Esophagus squamous epithelium (tissue), 5 donors: ENCODE data around the gene CCDC102A. TPM values are rescaled to one million over a fixed set of nuclear protein-coding genes. Genes with fewer than 3 reads are reported as not detected.

Source experiments
- DNase-seq: peaks from one replicate; lab custom pipeline; 2025; lab: John Stamatoyannopoulos, UW
- H3K27ac ChIP-seq, 4 donors: fragments of 200-600 bp; sonication (generic); one replicate each; pipeline ENCODE4 v1.5.1; 2016 to 2019; ENCODE audit warnings: mild to moderate bottlenecking in 1 of 4
- H3K27me3 ChIP-seq, 4 donors: fragments of 200-600 bp; sonication (generic); 1 replicate in 3 of 4; 2 replicates in 1 of 4; pipeline versions ENCODE4 v1.5.1 to v1.6.0; 2017 to 2021; ENCODE audit warnings: antibody characterized with exemption in 1 of 4
- H3K36me3 ChIP-seq, 3 donors: fragments of 200-600 bp; sonication (generic); one replicate each; pipeline ENCODE4 v1.5.1; 2016 to 2019
- H3K4me1 ChIP-seq, 3 donors: fragments of 200-600 bp; sonication (generic); one replicate each; pipeline ENCODE4 v1.5.1; 2017 to 2019
- H3K4me3 ChIP-seq, 4 donors: fragments of 200-600 bp; sonication (generic); 1 replicate in 3 of 4; 2 replicates in 1 of 4; pipeline ENCODE4 v1.5.1; 2016 to 2019; ENCODE audit warnings: mild to moderate bottlenecking in 2 of 4, moderate library complexity in 1 of 4
- H3K9me3 ChIP-seq, 3 donors: fragments of 200-600 bp; sonication (generic); one replicate each; pipeline ENCODE4 v1.5.1; 2016 to 2019
- POLR2A ChIP-seq, 4 donors: fragments of 450-650 bp; IDR thresholded peaks; one replicate each; pipeline ENCODE4 v1.6.1; 2017; ENCODE audit warnings: antibody characterized with exemption in 4 of 4, mild to moderate bottlenecking in 4 of 4, moderate library complexity in 3 of 4
- WGBS, 2 donors: methylation state at CpG; one replicate each; pipeline ENCODE4 v1.1.5; 2018; 5-methylcytosine and 5-hydroxymethylcytosine counted together
- intact Hi-C: fragments of 100-400 bp; cut with DNase I; formaldehyde crosslinking; loops from one replicate; pipeline ENCODE4 v1.15.0; 2022
- total RNA-seq, 4 donors: library from RNA; depleted of rRNA; stranded (reverse); fragments of >200 nt; gene quantifications; one replicate each; pipeline ENCODE4 v1.1.0, GENCODE V29; 2016
- TF ChIP-seq, protein P1 (sequence below), 6 experiments: fragments of 450-650 bp in 4 of 6; fragments of 200-600 bp in 2 of 6; sonication (generic) in 2 of 6; IDR thresholded peaks; one replicate each; pipeline ENCODE4 v1.5.1; 2016 to 2019; ENCODE audit warnings: antibody characterized with exemption in 6 of 6, mild to moderate bottlenecking in 4 of 6, moderate library complexity in 4 of 6
- donor health status: DM: yes; HTN: yes; CAD: no.

The CCDC102A gene
- total RNA-seq, 4 donors from 2014 or later, result 3.5 to 10.9 (median 6.9) TPM

GRCh38 chr16:57577691-57578224 is 41.4 kb upstream of the CCDC102A start:
- TF ChIP-seq, protein P1, sequence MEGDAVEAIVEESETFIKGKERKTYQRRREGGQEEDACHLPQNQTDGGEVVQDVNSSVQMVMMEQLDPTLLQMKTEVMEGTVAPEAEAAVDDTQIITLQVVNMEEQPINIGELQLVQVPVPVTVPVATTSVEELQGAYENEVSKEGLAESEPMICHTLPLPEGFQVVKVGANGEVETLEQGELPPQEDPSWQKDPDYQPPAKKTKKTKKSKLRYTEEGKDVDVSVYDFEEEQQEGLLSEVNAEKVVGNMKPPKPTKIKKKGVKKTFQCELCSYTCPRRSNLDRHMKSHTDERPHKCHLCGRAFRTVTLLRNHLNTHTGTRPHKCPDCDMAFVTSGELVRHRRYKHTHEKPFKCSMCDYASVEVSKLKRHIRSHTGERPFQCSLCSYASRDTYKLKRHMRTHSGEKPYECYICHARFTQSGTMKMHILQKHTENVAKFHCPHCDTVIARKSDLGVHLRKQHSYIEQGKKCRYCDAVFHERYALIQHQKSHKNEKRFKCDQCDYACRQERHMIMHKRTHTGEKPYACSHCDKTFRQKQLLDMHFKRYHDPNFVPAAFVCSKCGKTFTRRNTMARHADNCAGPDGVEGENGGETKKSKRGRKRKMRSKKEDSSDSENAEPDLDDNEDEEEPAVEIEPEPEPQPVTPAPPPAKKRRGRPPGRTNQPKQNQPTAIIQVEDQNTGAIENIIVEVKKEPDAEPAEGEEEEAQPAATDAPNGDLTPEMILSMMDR (IDR thresholded peaks at IDR 0.05), result no peak
- TF ChIP-seq POLR2A (IDR thresholded peaks at IDR 0.05), result no peak
- Histone ChIP-seq H3K4me1 (peaks cover 0 to 7% (median 3%) of the 10 kb centered on the region in 3 donors), H3K27me3 (peaks cover 0 to 25% (median 0%) of the 10 kb centered on the region in 4 donors), H3K4me3 (no peak overlapping the region), H3K36me3 (no peaks in the 10 kb centered on the region), H3K9me3 (no peaks in the 10 kb centered on the region), H3K27ac (no peak overlapping the region)
- intact Hi-C loops, result no loop called here
- 42 to 86% methylated on average over 1 to 2 of the region's 4 CpGs for WGBS, 2 donors
- DNase-seq, result no peak

- no peak overlapping the region for H3K27ac ChIP-seq
- no peaks in the 10 kb centered on the region for H3K36me3 ChIP-seq
- intact Hi-C loops, result no loop called here
- no peaks in the 10 kb centered on the region for H3K9me3 ChIP-seq
- TF ChIP-seq, protein P1 (IDR thresholded peaks at IDR 0.05), result no peak
- no peak for TF ChIP-seq POLR2A (IDR thresholded peaks at IDR 0.05)
- no peak for DNase-seq
- 85 to 94% methylated on average over 6 of the region's 6 CpGs for WGBS, 2 donors
- peaks cover 0 to 23% (median 0%) of the 10 kb centered on the region in 4 donors for H3K27me3 ChIP-seq
- H3K4me3 ChIP-seq, result no peak overlapping the region
- peaks cover 0 to 7% (median 3%) of the 10 kb centered on the region in 3 donors for H3K4me1 ChIP-seq
Observed at GRCh38 chr16:57577214-57577613, 40.8 kb upstream of the CCDC102A start.

DNA sequence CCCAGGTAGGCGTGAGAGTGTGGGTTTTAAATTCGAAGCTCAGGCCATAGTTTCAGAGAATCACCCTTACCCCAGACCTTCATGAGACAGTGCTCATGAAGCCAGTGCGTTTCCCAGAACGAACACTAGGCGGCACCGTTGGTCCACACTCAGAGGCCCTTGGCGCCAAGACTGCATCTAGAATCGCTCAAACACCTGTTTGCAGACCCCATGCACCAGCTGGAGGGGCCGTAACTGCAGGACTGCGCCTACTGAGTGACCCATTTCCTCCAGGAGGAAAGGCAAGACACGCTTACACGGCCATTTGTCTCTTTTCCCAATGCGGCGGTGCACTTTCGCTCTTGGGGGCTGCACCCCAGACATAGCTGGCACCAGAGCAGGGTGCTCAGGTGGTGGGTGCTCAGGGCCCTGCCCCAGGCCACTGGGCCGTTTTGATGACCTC is 40.1 kb upstream of the CCDC102A start:
- DNase-seq, result no peak
- peaks cover 0 to 7% (median 3%) of the 10 kb centered on the region in 3 donors for H3K4me1 ChIP-seq
- H3K27me3 ChIP-seq, result peaks cover 0 to 22% (median 0%) of the 10 kb centered on the region in 4 donors
- intact Hi-C loops, result no loop called here
- H3K36me3 ChIP-seq, result no peaks in the 10 kb centered on the region
- WGBS, 2 donors, result 2 to 7% methylated on average over 7 to 12 of the region's 16 CpGs
- H3K4me3 ChIP-seq, result no peak overlapping the region
- H3K9me3 ChIP-seq, result no peaks in the 10 kb centered on the region
- no peak for TF ChIP-seq POLR2A (IDR thresholded peaks at IDR 0.05)
- TF ChIP-seq, protein P1 (IDR thresholded peaks at IDR 0.05), result peak; percentile 77 to 97 (median 92)
- H3K27ac ChIP-seq, result no peak overlapping the region

GRCh38 chr16:57575468-57576277 is 39.3 kb upstream of the CCDC102A start:
- WGBS, 2 donors, result 94 to 100% methylated on average over 3 to 5 of the region's 16 CpGs
- Histone ChIP-seq H3K27me3 (peaks cover 0 to 30% (median 0%) of the 10 kb centered on the region in 4 donors), H3K4me3 (no peak overlapping the region), H3K27ac (no peak overlapping the region), H3K4me1 (peaks cover 0 to 7% (median 3%) of the 10 kb centered on the region in 3 donors), H3K9me3 (no peaks in the 10 kb centered on the region), H3K36me3 (no peaks in the 10 kb centered on the region)
- TF ChIP-seq POLR2A (IDR thresholded peaks at IDR 0.05), result no peak
- TF ChIP-seq, protein P1 (IDR thresholded peaks at IDR 0.05), result no peak
- no peak for DNase-seq
- intact Hi-C loops, result no loop called here
